Fibroblast of skin of abdomen (primary cell): ENCODE measurements around the gene PLEKHG4B.
"Not testable (repeated sequence)": the region's sequence is repeated elsewhere in the genome, so short reads cannot be mapped to it uniquely, and the experiment has no call there.

ENCODE experiments used
- DNase-seq: peaks from one replicate; pipeline ENCODE4 v3.0.0-alpha.2; 2013

The PLEKHG4B gene

GRCh38 chr5:190366-191035 is 98.5 kb downstream of the PLEKHG4B start:
- DNase-seq: no peak

DNA sequence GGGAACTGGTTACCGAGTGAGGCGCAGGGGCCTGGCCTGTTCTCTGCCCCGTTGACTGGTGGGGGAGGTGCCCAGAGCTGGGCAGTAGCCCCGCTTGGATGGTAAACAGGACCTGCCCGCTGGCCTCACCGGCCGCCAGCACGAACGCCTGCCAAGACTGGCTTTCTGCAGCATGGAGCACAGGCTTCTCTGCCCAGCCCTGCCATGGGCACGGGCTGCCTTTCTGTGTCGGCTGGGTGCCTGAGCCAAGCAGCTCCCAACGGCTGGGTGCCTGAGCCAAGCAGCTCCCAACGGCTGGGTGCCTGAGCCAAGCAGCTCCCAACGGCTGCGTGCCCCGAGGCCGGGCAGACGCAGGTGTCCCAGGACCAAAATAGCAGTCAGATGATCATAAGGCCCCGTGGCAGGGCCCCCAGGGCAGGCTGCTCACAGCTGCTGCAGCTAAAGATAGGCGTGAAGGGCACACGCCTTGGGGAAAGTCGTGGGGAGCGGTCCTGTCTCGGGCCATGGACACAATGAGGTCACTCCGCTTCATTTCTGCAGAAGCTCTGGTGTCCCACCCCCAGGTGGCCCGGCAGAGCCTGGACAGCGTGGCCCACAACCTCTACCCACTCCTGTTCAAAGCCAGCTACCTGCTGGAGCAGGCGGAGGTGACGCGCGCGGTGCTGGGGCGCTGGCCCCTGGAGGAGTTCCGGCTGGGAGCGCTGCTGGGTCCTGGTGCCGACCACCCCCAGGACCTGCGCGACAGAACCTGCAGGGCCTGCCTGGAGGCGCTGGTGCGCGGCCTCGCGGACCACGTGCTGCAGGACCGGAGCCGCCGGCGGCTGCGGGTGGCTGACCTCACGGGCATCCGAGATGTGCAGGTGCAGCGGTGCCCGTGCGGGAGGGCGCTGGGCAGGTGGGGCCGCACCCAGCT is 99.3 kb downstream of the PLEKHG4B start, which contains the start of gene LRRC14B:
Gene LRRC14B (plus strand): TSS at position 460 of the 913 bp plus-strand sequence. CDS start 44 bp downstream, at position 504.
- DNase-seq: no peak

DNA sequence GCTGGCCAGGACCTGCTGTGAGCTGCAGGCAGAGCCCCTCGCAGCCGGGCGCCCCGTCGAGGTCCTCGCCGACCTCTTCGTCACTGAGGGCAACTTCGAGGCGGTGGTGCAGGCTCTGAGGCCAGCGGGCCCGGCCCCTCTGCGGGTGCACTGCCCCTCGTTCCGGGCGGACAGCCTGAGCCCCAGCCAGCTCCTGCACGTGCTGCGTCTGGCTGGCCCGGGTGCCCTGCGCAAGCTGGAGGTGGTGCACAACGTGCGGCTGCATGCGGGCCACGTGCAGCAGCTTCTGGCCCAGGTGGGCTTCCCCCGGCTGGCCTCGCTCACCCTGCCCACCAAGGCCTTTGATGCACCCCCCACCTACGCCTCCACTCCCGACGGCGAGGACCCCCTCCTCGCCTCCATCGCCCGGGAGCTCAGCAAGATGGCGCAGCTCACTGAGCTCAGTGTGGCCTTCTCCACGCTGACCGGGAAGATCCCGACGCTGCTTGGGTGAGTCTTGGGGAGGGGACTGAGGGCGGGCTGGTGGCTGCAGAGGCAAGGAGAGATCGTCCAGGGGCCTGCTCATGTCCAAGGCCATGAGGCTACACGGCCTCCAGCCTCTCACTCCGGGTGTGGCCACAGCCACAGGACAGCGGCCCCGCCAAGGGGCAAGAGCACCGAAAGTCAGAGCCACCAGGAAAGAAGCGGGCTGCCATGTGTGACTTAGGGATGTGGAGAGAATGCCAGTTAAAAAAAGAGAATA is 100.2 kb downstream of the PLEKHG4B start:
- no peak for DNase-seq

GRCh38 chr5:192691-192969 is 100.7 kb downstream of the PLEKHG4B start:
- no peak for DNase-seq

DNA sequence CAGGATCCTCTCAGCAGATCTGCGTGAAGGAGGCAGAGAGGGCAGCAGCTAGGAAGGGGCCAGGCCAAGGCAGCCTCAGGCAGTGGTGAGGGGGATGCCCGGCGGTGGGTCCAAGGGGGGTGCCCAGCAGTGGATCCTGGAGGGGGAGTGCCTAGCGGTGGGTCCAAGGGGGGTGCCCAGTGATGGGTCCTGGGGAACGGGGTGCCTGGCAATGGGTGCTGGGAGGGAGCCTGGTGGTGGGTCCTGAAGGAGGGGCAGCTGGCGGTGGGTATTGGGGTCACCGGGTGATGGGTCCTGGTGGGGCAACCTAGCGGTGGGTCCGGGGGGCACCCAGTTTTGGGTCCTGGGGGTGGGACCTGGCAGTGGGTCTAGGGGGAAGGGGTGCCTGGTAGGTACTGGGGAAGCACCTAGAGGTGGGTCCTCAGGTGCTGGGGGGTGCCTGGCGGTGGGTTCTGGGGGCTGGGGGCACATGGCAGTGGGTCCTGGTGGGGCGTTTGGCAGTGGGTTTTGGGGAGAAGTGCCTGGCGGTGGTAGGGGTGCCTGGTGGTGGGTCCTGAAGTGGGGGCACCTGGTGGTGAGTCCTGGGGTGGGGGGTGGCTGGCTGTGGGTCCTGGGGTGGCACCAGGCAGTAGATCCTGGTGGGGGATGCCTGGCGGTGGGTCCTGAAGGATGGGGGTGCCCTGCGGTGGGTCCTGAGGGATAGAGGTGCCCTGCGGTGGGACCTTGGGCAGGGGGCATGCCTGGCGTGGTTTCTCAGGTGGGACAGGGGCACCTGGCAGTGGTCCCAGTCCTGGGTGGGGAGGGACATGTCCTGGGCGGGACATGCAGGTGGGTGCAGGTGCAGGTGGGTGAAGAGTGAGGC is 101.2 kb downstream of the PLEKHG4B start:
- DNase-seq: no peak

GRCh38 chr5:194102-194501 is 102.1 kb downstream of the PLEKHG4B start:
- no peak for DNase-seq

DNA sequence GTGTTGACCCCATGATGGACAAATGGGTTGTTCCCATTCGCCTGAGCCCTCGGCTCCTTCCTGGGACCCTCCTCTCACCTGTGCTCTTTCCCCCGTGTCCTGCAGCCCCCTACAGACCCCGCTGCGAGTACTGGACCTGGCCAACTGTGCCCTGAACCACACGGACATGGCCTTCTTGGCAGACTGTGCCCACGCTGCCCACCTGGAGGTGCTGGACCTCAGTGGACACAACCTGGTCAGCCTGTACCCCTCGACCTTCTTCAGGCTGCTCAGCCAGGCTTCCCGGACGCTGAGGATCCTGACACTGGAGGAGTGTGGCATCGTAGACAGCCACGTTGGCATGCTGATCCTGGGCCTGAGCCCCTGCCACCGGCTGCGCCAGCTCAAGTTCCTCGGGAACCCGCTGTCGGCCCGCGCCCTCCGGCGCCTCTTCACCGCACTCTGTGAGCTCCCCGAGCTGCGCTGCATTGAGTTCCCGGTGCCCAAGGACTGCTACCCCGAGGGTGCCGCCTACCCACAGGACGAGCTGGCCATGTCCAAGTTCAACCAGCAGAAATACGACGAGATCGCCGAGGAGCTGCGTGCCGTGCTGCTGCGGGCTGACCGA is 102.7 kb downstream of the PLEKHG4B start:
- DNase-seq: no peak

DNA sequence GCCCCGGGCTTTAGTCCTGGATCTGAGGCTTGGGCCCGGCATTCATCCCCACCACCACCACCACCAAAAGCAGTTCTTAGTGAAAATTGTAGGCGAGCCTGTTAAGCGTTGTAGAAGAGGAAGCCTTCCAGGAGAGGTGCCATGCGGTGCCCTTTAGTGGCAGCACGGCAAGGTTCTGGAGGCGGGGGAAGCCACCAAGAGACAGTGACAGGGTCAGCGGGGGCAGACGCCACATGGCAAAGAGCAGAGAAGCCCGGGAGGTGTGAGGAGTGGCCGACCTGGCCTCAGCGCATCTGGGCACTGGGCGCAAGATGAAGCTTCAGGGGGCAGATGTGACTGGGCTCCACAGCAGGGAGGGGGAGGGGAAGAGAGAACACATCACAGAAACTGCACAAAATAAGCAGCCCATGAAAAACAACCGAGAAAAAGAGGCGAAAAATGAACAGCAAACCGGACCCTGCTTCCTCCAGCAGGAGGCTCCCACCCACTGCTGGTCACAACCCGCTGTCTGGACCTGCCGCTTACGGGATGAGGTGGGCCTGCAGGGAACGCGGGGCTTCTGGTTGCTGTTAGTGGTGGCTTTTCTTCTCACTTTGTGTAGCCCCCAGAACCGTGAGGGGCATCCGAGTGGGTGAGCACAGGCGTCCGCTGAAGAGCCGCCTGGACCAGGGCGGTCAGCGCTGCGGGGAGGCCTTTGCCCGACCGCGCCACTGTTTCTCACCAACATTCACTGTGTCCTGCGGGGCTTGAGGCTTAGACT is 103.6 kb downstream of the PLEKHG4B start:
- no peak for DNase-seq

- DNase-seq: no peak
Measured at GRCh38 chr5:196350-196749, 104.4 kb downstream of the PLEKHG4B start.

DNA sequence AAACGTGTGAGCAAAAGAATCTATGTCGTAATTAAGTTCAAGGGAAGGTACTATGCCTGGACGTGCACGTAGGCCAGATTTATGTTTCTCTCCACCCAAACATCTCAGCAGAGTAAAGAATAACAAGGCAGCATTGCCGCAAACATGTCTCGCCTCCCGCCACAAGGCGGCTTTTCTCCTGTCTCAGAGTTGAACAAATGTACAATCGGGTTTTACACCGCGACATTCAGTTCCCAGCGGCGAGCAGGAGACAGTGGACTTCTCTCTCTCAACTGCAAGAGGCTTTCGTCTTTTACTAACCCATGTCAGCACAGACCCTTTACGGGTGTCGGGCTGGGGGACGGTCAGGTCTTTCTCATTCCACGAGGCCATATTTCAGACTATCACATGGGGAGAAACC is 105.1 kb downstream of the PLEKHG4B start:
- not testable (repeated sequence) for DNase-seq

- no peak for DNase-seq
Measured at GRCh38 chr5:197892-198489, 106.0 kb downstream of the PLEKHG4B start.

DNA sequence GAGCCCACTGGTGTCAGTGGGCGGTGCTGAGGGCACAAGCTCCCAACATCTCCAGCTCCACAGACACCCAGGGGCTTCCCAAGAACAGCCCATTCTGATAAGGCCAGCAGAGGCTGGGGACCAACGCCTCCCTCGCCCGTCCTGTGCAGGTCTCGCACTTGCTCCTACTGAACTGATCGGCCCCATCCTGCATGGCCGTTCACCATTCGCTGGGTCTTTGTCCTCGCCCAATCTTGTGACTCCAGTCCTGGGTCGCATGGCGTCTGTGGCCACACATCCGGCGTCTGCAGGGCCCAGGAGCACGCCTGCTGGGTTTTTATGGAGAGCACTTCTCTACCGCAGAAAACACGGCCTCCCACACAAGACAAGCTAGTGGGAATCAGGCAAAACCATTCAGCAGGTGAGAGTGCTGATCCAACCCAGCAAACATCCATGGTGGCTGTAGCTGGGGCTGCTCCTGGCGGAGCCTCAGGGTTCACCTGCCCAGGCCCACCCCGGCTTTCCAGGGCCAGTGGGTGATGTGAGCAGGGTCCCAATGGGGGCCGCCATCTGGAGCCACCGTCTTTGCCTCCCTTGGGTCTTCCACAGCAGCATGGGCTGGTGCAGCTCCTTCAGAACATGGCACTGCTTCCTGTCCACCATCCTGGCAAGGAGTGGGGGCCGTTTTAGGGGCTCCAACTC is 106.7 kb downstream of the PLEKHG4B start:
- DNase-seq: no peak

GRCh38 chr5:199197-199949 is 107.4 kb downstream of the PLEKHG4B start:
- no peak for DNase-seq

- no peak for DNase-seq
Measured at GRCh38 chr5:199950-200645, 108.1 kb downstream of the PLEKHG4B start.

- no peak for DNase-seq
Measured at GRCh38 chr5:200985-201384, 109.0 kb downstream of the PLEKHG4B start.

DNA sequence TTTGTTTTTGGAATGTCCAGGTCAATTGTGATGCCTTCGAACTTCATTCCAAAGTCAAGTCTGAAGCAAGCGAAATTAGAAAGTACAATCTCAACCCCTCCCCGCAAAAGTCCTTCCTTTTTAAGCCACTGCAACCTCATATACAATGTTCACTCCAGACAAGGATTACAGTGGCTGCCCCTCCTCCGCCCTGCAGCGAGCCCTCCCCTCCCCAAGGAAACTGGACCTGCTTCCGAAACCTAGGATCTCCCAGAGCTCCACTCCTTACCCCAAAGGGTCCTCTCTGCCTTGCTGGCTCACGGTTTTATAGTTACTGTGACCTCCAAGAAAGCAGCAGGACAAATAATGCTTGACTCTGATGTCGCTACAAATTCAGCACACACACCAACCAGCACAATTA is 109.7 kb downstream of the PLEKHG4B start:
- DNase-seq: no peak

DNA sequence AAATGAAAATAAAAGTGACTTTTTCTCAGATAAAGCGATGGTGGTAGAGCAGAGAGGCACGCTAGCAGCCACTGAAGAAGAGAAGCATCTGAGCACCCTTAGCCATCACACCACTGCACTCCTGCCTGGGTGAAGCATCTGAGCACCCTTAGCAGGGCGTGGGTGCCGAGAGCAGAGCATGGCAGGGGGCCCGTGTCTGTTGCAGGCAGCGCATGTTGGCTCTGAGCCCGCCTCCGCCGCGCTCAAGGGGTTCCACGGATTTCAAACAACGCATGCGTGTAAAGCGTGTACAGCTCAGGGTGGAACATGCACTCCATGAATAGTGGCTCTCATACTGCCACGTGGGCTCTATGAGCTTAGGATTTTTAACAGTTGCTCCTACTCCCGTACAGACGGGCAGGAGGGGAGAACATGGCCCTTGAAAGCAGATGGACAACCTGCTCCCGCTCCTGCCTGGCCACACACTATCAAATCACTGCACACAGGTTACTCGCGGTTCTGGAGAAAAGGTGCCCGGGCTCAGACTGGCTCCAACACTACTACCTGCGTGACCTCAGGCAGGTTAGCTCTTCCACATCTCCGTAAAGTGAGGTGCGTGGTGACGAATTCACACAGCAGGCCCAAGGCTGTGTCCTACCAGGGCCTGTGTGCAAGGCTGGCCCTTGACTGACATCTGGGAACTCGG is 111.4 kb downstream of the PLEKHG4B start:
- no peak for DNase-seq

DNA sequence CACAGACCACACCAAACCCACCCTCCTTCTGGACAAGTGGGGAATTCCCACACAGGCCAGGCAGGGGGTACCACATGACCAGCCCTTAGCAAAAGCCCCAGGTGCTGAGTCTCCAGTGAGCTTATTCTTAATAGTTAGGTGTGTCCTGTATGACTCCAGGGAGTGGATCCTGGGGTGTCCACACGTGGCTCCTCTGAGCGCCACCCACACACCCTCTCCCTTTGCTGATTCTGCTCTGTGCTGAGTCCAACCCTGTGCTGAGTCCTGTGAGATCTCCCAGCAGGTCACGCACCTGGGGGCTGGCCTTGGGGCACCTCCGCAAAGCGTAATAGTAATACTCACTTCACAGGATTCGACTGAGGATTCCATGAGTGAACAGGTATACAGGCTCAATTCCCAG is 112.0 kb downstream of the PLEKHG4B start:
- DNase-seq: no peak
